SU-DHL-6 (cell line): ENCODE results near the gene RASA1.

ENCODE experiments used
- CTCF ChIP-seq: fragments of 200-600 bp; sonication (generic); IDR thresholded peaks from one replicate; pipeline ENCODE4 v1.5.1; 2017; ENCODE audit warnings: antibody characterized with exemption, mild to moderate bottlenecking, low read length, moderate library complexity; ENCODE audit not compliant: insufficient read depth, poor library complexity, severe bottlenecking
- EZH2phosphoT487 ChIP-seq: fragments of 200-600 bp; sonication (generic), shearing (Covaris generic); conservative IDR thresholded peaks from 2 replicates; pipeline ENCODE4 v1.6.1; 2018; ENCODE audit warnings: mild to moderate bottlenecking, antibody characterized with exemption, low read length, moderate library complexity, mixed read lengths

- TF ChIP-seq CTCF (no peak), EZH2phosphoT487 (no peak)
Observed at GRCh38 chr5:87410931-87411330, 143.2 kb downstream of the RASA1 start.
